Astrocyte (in vitro differentiated cells and primary cell): ENCODE measurements around the gene SMIM44.

Source experiments
- CTCF ChIP-seq: IDR thresholded peaks from 2 replicates; pipeline ENCODE4 v1.5.1; 2011; ENCODE audit warnings: low read depth, mild to moderate bottlenecking, inconsistent platforms, low read length, moderate library complexity; ENCODE audit not compliant: insufficient read depth
- EZH2 ChIP-seq: IDR thresholded peaks from 2 replicates; pipeline ENCODE4 v1.6.1; 2012; ENCODE audit warnings: mild to moderate bottlenecking, low read length, inconsistent platforms; ENCODE audit not compliant: insufficient read depth

GRCh38 chr19:3510727-3511126 lies 27.5 kb upstream of the SMIM44 start:
- TF ChIP-seq EZH2 (no peak), CTCF (no peak)
